NCI-H345 treated with DMSO at 0.1 percent for 48 hours (cell line): ENCODE results near the gene ARMCX5.

Experiments
- DNase-seq: peaks from one replicate; lab custom pipeline; 2025; ENCODE audit not compliant: unreplicated experiment; lab: John Stamatoyannopoulos, UW

ARMCX5 gene

DNA sequence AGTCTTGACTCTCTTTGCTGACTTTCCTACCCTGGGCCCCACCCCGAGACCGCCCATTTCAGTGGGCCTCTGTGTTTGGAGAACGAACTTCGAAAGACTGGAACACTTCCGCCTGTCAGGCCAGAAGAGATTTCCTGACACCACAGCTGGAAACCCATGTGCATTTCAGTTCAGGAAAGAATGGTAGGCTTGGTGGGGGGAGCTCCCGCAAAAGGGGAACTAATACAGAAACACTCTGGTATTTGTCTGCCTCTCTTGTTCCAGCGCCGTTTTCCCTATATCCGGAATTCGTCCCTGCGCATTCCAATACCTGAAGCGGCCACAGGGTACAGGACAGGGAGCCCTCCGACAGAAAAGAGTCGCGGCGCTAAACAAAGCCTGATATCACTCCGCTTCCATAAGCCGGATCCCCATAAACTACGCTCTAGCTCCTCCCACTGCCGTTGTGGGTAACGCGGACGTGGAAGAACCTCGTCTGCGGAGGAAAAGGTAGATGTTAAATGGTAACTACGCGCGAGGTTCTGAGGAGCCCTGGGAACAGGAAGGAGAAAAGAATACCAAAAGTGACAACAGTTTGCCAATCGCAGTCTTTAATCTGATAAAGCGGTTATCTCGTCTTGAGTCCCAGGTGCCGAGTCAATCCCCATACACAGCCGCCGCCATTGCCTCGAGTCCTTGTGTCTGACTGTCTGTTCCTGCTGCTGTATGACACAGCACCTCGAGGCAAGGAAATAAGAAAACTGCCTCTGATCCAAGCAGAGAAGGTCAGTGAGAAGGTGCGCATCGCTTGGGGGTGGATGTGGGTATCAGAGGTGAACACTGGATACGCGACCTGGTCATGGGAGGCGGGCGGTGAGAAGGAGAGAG is at the start of gene ARMCX5:
Gene ARMCX5 (plus strand): TSS at position 432 of the 867 bp plus-strand sequence. CDS start 2,627 bp downstream, outside the sequence.
- DNase-seq = peak; percentile 81

DNA sequence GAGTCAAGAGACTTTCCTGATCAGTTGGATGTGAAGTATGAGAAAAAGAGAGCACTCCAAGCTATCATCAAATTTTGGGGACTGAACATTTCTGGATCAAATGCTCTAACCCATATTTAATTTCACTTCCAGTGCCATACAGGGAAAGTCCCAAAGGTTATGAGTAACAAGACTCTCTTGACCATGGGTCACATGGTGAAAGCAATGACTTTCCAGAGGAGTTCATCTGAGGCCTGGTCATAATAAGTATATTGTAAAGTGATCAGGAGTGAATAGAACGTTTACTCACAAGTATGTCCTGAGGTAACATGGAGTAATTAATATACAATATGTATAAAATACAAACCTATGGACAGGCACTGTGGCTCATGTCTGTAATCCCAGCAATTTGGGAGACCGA is 40.7 kb upstream of the ARMCX5 start:
- DNase-seq = no peak

DNA sequence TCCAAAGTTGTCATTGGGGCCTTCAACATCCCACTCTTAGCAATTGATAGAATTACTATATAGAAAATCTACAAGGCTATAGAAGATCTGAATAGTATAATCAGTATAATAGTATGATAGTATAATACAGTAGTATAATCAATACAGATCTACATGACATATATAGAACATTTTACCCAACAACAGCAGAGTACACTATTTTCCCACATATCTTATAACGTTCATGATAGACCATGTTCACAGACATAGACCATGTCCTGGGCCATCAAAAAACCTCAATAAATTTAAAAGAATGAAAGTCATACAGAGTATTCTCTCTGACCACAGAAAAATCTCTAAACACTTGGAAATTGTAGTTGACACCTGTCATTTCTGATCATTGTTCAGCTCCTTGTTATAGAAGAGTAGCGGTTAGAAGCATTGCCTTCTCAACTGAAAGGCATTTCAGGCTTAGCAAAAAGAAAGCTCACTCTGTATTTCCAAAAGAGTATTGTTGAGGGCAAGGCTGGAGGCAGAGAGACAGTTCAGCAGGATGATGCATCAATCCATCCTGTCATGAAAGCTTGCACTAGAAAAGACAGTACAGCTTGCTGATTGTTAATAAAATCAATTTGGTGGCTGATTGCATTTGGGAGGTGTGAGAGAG is 38.8 kb upstream of the ARMCX5 start:
- DNase-seq = no peak

DNA sequence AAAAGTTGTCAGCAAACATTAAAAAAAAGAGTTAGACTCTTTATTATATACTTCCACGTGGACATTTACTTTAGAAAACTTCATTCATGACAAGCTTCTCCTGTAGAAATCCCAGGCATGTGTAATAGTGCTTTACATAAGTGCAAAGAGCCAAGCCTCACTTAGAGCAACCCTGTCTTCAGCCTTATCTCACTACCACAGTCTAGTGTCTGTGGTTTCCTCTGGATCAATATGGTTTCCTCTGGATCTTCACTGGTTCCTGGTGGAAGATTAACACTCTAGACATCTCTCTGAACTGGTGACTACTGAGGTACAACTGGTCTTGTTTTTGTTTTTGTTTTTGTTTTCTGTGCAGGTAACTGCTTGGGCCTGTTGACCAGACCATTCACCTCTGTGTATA is 18.4 kb upstream of the ARMCX5 start:
- DNase-seq = no peak

DNA sequence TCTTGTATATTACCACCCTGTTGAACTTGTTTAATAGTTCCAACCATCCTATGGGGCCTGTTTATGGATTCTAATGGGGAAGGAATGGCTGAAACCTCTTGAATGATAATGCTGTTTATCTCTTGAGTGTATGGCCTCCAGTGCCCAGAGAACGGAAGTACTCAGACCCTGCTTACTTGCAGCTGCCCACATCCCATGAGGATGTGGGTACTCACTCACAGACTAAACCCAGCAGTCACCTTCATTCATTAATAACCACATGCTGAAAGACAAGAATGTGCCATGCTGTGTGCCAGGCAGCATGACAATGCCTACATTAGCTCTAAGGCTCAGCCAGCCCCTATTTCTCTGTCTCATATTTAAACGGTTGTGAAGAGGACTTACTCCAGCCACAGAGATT is 5.9 kb upstream of the ARMCX5 start:
- no peak for DNase-seq

DNA sequence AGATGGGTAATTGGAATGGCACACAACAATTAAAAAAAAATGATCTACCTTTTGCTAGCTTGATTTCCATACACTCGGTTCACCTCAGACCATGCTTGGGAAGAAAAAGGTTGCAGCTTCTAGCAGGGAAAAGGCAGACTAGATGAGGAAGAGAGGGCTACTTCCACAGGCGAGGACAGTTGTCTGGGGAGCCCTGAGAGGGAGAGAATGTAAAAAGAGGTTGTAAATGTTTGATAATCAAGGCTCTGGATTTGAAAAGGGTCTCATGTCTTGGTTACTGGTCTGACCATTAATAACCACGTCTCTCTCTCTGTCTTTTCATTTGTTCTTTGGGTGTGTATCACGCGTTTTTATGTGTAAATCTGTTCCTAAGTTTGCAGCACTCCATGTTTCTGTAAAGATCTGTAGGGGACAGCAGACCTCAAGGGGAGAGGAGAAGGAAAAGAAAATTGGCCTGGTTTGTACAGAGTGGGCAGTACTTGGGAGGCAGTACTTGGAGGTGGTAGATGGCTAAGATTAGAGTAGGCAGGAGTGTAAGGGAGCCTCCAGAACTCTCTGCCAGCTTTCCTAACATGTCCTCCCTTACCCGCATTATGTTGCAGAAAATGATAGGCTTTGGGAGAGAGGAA is 750 bp downstream of the ARMCX5 start:
- peak; percentile 7 for DNase-seq

DNA sequence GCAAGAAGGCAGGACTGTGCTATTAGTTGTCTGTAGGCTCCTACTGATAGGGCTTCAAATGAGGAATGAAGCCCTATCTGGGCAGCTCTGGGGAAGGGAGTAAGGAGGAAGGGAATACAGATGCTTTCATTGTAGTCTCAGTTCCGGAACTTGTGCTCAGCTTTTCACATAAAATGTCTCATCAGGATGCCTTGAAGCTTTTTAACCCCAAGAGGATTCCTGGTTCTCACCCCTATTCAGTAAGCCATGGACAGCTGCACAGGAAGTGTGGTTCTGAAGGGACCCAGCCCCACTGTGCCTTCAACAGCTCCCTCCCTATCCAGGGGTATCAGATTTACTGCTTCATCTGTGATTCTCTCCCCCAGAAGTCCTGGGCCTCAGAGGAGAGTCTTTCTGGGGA is 5.0 kb downstream of the ARMCX5 start:
- no peak for DNase-seq

DNA sequence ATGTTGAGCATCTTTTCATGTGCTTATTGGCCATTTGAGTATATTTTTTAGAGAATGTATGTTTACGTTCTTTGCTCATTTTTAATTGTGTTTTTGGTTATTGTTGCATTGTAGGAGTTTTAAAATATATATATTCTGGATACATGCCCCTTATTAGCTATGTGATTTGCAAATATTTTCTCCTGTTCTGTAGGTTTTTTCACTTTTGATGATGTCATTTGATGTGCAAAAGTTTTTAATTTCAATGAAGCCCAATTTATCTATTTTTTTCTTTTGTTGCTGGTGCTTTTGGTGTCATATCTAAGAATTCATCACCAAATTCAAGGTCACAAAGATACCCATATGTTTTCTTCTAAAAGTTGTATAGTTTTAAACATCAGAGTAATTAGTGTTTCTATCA is 6.8 kb downstream of the ARMCX5 start:
- DNase-seq = no peak

DNA sequence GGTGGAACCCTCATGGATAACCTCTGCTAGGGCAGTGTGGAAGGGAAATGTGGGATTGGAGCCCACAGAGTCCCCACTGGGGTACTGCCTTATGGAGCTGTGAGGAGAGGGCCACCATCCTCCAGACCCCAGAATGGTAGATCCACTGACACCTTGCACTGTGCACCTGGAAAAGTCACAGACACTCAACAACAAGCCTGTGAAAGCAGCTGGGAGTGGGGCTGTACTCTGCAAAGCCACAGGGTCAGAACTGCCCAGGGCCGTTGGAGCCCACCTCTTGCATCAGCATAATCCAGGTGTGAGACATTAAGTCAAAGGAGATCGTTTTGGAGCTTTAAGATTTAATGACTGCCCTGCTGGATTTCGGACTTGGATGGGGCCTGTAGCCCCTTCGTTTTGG is 11.6 kb downstream of the ARMCX5 start:
- DNase-seq = no peak

DNA sequence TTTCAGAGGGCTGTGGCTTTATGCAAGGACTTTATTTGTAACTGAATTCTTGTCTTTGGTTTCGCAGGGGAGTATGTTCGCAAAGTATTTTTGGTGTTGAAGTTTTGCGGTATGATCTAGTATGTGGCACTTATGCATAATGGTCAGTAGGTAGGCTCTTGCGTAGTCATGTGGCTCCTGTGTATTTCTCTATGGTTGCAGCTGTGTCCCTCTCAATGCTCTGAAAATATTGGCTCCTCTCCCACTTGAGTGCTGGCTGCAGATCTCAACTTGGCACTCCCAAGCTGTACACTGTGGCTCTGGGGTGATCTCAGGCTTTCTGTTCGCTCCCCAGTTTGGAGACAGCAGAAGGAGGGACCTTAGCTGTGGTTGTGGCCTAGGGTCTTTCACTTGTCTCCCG is 24.8 kb downstream of the ARMCX5 start:
- no peak for DNase-seq

DNA sequence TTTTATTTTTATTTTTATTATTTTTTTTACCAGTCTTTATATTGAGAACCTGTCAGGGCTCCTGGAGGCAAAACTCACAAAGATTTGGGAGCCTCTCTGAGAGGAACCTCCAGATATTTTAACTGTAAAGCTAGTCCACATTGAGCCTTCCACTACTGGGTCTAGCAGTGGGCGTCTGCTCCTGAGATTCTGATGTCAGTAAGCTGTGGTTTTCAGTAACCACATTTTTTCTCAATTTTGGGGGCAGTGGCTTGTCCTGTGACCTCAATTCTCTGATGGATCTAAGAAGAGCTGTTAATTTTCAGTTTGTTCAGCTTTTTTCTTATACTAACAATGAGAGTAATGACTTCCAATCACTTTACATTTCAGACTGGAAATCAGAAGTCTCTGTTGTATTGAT is 28.3 kb downstream of the ARMCX5 start:
- no peak for DNase-seq

DNA sequence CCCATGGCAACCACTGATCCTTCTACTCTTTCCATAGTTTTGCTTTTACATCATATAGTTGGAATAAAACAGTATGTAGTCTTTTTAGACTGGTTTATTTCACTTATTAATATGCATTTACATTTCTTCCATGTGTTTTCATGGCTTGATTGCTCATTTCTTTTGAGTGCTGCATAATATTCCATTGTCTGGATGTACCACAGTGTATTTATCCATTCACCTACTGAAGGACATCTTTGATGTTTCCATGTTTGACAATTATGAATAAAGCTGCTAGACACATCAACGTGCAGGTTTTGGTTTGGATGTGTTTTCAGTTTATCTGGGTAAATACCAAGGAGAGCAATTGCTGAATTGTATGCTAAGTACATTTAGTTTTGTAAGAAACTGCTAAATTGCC is 38.2 kb downstream of the ARMCX5 start:
- no peak for DNase-seq

DNA sequence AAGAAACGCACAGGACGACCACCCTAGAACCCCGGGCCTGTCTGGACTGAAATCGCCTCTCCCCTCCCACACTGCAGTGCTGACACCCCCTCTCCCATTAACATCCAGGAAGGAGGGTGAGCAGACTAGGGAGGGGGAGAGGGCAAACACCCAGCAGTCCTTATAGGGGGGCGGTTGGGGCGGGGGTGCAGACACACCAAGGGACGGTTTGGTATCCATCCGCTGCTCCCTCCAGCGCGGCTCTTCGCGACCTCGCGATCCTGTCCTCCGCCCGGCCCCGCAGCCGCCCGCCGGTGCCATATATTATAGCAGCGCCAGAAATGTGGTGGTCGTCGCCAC is 51.6 kb downstream of the ARMCX5 start:
- DNase-seq = no peak

DNA sequence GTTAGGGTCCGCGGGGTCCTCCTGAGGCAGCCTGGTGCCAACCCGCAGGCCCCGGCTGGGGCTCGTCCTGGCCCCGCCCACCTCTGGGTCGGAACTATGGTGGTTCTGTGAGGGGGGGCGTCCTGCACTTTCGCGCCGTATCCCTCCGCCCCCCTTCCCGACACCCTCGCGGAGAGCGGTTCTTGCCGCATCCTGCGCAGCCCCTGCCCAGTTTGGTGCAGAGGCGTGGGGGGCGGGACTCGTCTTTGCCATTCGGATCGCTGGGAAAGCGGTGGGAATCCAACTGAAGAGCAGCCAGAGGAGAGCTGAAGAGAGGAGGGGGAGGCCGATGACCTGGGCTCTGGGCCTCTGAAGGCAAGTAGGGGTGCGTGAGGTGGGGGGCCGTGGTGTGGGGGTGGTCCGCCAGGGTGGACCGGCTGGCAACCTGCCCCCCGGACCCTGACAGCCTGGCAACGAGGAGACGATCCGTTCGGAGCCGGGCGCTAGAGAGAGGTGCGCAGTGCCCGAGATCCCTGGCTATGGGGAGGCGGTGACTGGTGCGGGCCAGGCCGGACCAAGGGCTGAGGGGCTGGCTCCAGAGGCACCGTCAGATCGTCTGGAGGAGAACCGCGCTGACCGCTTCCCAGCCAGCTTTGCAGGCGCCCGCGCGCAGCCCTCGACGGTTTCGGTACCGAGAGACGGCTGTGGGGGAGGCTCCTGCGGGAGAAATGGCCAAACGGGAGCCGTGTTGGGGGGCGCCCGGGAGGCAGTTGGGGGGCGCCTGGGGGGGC is 52.1 kb downstream of the ARMCX5 start, which contains the start of gene GPRASP1:
Gene GPRASP1 (plus strand): TSS at position 242 of the 770 bp plus-strand sequence. CDS start 2,431 bp downstream, outside the sequence.
- DNase-seq = no peak

DNA sequence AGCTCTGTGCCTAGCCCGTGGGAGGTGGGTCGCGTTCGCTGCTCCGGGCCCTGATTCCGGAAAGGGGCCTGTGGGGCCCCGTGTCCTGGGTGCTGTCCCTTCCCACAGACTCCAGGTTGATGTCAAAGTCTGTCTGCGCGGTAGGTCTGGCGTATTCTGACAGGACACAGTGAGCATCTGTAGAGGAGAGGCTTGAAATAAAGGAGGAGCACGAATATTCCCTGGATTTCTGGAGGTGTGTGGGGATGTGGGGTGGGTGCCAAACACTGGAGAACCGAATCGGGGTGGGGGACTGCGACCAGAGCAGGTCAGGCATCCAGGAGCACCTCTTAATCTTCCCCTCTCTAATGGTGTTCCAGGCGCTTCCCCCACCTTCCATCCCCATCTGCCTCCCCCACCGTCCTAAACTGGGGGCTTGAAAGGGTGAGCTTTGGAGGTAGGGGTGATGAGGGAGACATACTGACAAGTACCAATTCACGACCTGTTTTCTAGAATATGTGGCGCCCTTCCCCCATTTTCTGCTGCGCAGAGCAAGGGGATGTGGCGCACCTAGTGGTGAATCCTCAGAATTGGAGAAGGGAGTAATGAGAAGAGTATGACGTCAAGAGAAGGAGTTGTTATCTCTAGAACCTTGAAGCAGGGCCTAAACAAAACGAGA is 52.8 kb downstream of the ARMCX5 start:
- DNase-seq = peak; percentile 9
